WI38 (cell line): ENCODE results near the gene POLR3H.
"Not testable (repeated sequence)": the region's sequence is repeated elsewhere in the genome, so short reads cannot be mapped to it uniquely, and the experiment has no call there.

ENCODE experiments used
- H3K4me3 ChIP-seq: 2 replicates; pipeline ENCODE4 v1.5.1; 2011; ENCODE audit warnings: low read depth, mild to moderate bottlenecking, control low read depth, low read length
- TF ChIP-seq, protein P1 (sequence below): IDR thresholded peaks from 2 replicates; pipeline ENCODE4 v1.5.1; 2012; ENCODE audit warnings: low read depth, mild to moderate bottlenecking, control low read depth, low read length

Gene POLR3H, protein sequence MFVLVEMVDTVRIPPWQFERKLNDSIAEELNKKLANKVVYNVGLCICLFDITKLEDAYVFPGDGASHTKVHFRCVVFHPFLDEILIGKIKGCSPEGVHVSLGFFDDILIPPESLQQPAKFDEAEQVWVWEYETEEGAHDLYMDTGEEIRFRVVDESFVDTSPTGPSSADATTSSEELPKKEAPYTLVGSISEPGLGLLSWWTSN

DNA sequence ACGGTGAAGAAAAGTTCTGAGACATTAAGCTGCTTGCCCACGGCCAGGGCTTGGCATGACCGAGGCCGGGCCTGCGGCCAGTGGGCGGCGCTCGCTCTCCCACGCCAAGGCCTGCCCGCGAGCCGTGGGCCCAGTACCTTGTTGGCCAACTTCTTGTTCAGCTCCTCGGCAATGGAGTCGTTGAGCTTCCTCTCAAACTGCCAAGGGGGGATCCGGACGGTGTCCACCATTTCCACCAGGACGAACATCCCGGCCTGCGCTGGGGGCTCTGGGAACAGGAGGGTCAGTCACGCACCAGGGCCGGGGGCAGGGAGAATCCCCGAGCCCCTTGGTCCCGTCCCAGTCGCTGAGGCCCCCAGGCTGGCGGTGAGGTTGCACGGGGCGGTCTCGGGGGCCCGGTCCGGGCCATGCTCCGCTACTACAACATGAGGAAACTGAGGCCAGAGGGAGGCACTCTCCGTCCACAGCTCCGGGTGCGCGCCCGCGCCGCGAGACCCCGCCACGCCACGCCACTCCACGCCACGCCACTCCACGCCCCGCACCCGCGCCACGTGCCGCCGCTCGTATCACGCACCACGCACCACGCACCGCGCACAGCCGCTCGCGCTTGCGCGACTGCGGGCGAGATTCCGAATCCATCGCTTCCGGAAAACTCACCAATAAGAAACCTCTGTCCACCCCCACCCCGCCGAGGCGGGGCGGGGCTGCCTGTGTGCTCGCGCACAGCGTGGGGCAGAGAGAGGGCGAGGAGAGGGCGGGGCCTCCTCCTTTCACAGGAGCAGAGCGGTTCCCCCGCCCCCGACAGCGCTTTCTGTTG, at the start of gene POLR3H:
Gene POLR3H (minus strand): TSS at position 617 of the 817 bp plus-strand sequence. CDS start 369 bp downstream, at position 248.
- H3K4me3 ChIP-seq, result peak within 1 kb of the TSS; percentile 87

DNA sequence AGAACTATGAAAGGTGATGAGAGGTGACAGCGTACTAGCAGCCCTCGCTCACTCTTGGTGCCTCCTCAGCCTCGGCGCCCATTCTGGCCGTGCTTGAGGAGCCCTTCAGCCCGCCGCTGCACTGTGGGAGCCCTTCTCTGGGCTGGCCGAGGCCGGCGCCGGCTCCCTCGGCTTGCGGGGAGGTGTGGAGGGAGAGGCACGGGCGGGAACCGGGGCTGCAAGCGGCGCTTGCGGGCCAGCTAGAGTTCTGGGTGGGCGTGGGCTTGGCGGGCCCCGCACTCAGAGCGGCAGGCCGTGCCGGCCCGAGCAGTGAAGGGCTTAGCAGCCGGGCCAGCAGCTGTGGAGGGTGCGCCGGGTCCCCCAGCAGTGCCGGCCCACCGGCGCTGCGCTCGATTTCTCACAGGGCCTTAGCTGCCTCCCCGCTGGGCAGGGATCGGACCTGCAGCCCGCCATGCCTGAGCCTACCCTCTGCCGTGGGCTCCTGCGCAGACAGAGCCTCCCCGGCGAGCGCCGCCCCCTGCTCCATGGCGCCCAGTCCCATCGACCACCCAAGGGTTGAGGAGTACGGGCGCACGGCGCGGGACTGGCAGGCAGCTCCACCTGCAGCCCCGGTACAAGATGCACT, 49.2 kb upstream of the POLR3H start:
- not testable (repeated sequence) for H3K4me3 ChIP-seq

More for the DNA sequence above, at the start of gene POLR3H:
- TF ChIP-seq, protein P1, sequence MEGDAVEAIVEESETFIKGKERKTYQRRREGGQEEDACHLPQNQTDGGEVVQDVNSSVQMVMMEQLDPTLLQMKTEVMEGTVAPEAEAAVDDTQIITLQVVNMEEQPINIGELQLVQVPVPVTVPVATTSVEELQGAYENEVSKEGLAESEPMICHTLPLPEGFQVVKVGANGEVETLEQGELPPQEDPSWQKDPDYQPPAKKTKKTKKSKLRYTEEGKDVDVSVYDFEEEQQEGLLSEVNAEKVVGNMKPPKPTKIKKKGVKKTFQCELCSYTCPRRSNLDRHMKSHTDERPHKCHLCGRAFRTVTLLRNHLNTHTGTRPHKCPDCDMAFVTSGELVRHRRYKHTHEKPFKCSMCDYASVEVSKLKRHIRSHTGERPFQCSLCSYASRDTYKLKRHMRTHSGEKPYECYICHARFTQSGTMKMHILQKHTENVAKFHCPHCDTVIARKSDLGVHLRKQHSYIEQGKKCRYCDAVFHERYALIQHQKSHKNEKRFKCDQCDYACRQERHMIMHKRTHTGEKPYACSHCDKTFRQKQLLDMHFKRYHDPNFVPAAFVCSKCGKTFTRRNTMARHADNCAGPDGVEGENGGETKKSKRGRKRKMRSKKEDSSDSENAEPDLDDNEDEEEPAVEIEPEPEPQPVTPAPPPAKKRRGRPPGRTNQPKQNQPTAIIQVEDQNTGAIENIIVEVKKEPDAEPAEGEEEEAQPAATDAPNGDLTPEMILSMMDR, result peak; percentile 76

DNA sequence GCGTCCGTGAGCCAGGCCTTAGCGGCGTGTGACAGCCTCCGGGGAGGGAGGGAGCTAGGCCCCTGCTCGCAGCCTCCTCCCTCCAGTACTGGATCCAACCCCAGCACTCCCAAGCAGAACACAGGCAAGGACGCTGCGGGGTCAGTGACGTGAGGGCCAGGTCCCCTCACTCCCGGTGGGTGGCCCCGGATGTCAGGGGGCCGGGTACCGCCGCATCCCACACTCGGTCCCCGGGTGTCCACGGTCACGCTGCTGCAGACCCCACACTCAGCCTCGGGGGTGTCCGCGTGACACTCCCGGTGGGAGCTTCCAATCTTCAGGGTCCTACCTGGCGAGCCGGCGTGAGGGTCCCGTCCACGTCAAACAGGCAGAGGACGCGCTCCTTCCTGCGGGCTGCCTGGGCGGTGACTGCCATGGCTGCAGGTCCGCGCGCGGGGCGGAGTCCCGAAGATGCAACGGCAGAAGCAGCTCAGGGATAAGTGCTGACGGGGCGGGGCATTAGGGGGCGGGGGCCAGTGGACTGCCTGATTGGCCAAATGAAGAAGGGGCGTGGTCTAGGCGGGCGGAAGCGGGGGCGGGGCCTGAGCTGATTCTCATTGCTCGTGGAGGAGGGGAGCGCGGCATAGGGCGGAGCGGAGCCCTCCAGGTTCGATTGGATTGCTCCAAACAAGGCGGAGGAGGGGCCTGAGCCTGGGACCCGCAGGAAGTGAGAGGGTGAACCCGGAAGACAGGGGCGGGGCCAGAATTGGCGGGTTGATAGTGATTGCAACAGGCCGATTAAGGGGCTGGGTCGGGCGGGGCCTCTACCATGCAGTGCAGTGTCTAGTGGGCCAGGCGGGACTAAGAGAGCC, 45.3 kb upstream of the POLR3H start, which contains the start of gene PMM1:
Gene PMM1 (minus strand): TSS at position 450 of the 851 bp plus-strand sequence. CDS start 35 bp downstream, at position 415.
- H3K4me3 ChIP-seq, result peak within 1 kb of the TSS; percentile 90
- TF ChIP-seq, protein P1, result no peak

DNA sequence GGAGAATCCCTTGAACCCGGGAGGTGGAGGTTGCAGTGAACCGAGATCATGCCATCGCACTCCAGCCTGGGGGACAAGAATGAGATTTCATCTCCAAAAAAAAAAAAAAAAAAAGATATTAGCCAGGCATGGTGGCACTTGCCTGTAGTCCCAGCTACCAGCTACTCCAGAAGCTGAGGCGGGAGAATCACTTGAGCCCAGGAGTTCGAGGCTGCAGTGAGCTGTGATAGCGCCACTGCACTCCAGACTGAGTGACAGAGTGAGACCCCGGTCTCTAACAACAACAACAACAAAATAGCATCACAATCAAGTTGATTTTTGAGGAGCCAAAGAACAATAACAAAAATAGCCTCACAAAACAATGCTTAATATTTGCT, 43.1 kb upstream of the POLR3H start:
- TF ChIP-seq, protein P1, result no peak
- H3K4me3 ChIP-seq, result no peak overlapping the region

DNA sequence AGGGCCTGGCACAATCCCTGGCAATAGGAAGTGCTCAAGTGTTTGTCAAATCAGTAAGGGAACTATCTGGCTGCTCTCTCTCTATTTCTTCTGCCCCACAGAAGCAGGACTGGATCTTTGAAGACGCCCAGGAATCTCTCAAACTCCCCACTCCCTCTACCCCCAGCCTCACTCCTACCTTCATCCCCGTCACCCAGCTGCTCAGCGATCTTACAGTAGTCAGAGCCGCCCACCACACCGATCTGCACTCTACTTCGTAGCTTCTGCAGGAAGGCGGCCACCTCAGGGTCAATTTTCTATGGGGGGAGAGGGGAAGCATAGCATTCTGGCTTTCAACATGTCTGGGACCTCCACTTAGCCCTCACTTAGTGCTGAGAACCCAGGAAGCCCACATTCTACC, 41.6 kb upstream of the POLR3H start:
- TF ChIP-seq, protein P1, result no peak
- no peak overlapping the region for H3K4me3 ChIP-seq

DNA sequence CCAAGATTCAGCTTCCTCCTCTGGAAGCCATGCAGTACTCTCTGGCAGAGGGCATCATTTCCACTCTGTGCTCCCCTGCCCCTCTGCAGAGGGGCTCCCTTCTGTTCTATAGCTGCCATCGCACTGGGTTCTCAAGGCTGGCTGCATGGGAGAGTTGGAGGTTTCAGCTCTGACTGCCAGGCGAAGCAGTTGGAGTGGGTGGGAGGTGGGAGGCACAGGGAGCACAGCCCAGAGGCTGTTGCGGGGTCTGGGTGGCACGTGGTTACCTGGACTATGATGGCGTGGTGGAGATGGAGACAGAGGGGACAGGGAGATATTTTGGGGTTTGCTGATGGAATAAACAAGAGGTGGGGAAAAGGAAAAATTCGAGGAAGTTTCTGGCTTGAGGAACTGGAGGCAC, 40.6 kb upstream of the POLR3H start:
- TF ChIP-seq, protein P1, result no peak
- H3K4me3 ChIP-seq, result no peak overlapping the region

DNA sequence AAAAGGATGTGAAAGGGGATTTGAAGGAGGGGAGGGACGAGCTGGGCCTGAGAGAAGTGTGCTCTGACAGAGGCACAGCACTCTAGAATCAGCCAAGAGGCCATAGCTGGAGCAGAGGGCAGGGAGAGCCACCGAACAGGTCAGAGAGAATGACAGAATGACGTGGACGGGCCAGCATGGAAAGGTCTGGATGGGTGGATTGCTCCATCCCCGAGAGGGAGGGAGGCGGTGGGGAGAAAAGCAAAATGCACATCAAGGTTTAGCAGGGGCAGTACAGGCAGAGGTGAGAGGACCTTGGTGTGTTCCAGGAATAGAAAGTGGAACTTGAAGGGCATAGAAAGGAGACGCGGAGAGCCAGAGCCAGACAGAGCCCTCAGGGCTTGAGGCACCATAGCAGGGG, 38.4 kb upstream of the POLR3H start:
- H3K4me3 ChIP-seq, result no peak overlapping the region
- TF ChIP-seq, protein P1, result no peak
